ENCODE data around the gene CACNA1C. TPM values are rescaled to one million over a fixed set of nuclear protein-coding genes. Genes with fewer than 3 reads are reported as not detected.

CACNA1C gene
- total RNA-seq, 4 donors from 2014 or later, result 2.0 to 4.2 (median 2.5) TPM

DNA sequence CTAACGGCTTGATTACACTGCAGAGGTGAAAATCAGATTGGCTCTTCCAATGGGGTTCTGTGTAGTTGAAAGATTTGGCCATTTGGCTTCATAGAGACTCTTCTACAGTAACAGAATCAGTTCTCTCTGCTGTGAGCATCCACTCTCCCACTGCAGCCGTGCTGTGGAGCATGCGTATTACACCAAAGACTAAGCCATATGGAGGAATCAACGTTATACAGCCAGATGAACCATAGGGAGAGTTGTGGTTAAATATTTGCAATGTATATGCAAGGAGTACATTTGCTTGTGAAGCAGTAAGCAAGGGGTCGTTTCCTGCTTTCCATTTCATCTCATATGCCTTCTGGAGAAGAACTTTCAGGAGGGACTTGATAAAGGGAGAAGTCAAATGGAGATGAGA, 410.9 kb downstream of the CACNA1C start:
- H3K27me3 ChIP-seq, result no peaks in the 10 kb centered on the region
- no peak for DNase-seq
- H3K27ac ChIP-seq, result no peak overlapping the region
- intact Hi-C loops (cut with DNase I), result no loop called here
- TF ChIP-seq CTCF (IDR thresholded peaks at IDR 0.05), result no peak
- no peak for TF ChIP-seq POLR2A (IDR thresholded peaks at IDR 0.05)
- no peak overlapping the region for H3K4me3 ChIP-seq (replicated peaks in 1 of 3)
- H3K9me3 ChIP-seq, result no peaks in the 10 kb centered on the region
- H3K36me3 ChIP-seq, result no peaks in the 10 kb centered on the region
- peaks cover 0 to 5% of the 10 kb centered on the region in 2 donors for H3K4me1 ChIP-seq
- WGBS, 2 donors, result 65 to 74% methylated on average over 5 of the region's 5 CpGs

DNA sequence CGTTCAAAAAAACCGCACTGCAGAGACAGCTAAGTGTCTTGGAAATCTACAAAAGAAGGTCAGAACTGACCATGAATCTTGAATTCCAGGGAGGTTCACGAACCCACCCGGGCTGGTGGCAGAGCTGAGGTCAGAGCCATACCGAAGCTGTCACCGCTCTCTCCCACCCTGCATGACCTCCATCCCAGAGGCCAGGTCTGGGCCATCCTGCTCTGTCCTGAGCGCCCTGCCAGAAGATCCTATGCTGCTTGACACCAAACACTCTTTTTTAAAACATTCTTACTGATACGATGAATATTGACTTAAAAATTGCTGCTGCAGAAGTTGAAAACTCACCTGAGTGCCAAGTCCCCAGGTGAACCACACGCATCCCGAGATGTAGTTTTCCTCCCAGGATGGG, 412.9 kb downstream of the CACNA1C start:
- intact Hi-C loops (cut with DNase I), result no loop called here
- no peak for DNase-seq
- Histone ChIP-seq H3K27ac (no peak overlapping the region), H3K9me3 (no peaks in the 10 kb centered on the region), H3K4me1 (no peaks in the 10 kb centered on the region), H3K36me3 (no peaks in the 10 kb centered on the region), H3K4me3 (replicated peaks in 1 of 3) (no peak overlapping the region), H3K27me3 (no peaks in the 10 kb centered on the region)
- TF ChIP-seq POLR2A (IDR thresholded peaks at IDR 0.05) (no peak), CTCF (IDR thresholded peaks at IDR 0.05) (no peak)
- WGBS, 2 donors, result 82 to 84% methylated on average over 10 of the region's 10 CpGs

GRCh38 chr12:2466211-2466610, 413.4 kb downstream of the CACNA1C start:
- intact Hi-C loops (cut with DNase I), result no loop called here
- Histone ChIP-seq H3K27ac (no peak overlapping the region), H3K4me3 (replicated peaks in 1 of 3) (no peak overlapping the region), H3K36me3 (no peaks in the 10 kb centered on the region), H3K27me3 (no peaks in the 10 kb centered on the region), H3K4me1 (no peaks in the 10 kb centered on the region), H3K9me3 (no peaks in the 10 kb centered on the region)
- TF ChIP-seq POLR2A (IDR thresholded peaks at IDR 0.05), result no peak
- 61 to 72% methylated on average over 3 of the region's 3 CpGs for WGBS, 2 donors
- no peak for DNase-seq

GRCh38 chr12:2467447-2468195, 414.8 kb downstream of the CACNA1C start:
- no peaks in the 10 kb centered on the region for H3K9me3 ChIP-seq
- H3K4me1 ChIP-seq, result no peaks in the 10 kb centered on the region
- H3K27ac ChIP-seq, result no peak overlapping the region
- DNase-seq, result no peak
- H3K36me3 ChIP-seq, result no peaks in the 10 kb centered on the region
- WGBS, 2 donors, result 95 to 98% methylated on average over 15 to 17 of the region's 17 CpGs
- intact Hi-C loops (cut with DNase I), result no loop called here
- no peaks in the 10 kb centered on the region for H3K27me3 ChIP-seq
- no peak overlapping the region for H3K4me3 ChIP-seq (replicated peaks in 1 of 3)
- TF ChIP-seq CTCF (IDR thresholded peaks at IDR 0.05) (no peak), POLR2A (IDR thresholded peaks at IDR 0.05) (no peak)

DNA sequence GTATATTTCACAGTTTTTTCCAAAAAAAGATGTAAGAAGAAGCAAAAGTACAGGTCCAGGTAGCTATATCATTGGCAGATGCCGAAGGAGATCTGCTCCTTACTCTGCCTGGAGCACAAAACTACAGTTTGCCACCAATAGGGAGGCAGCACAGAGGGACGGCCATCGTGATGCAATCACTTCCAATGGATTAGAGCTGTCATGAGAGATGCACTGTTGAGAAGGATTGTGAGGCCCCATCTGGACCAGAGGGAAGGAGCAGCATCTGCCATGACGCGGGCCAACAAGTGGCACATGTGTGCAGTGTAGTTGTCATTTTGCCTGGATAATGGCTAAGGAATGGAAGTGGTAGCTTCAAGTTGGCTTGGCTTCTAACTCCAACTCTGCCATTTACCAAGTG, 423.2 kb downstream of the CACNA1C start:
- WGBS, 2 donors, result 76 to 93% methylated on average over 5 of the region's 5 CpGs
- TF ChIP-seq POLR2A (IDR thresholded peaks at IDR 0.05) (no peak), CTCF (IDR thresholded peaks at IDR 0.05) (no peak)
- H3K9me3 ChIP-seq, result no peaks in the 10 kb centered on the region
- no peak overlapping the region for H3K27ac ChIP-seq
- H3K36me3 ChIP-seq, result no peaks in the 10 kb centered on the region
- intact Hi-C loops (cut with DNase I), result no loop called here
- no peak for DNase-seq
- H3K4me1 ChIP-seq, result no peaks in the 10 kb centered on the region
- no peak overlapping the region for H3K4me3 ChIP-seq (replicated peaks in 1 of 3)
- H3K27me3 ChIP-seq, result no peaks in the 10 kb centered on the region
